Measurements from ENCODE around the gene LGR6. TPM values are rescaled to one million over a fixed set of nuclear protein-coding genes. Genes with fewer than 3 reads are reported as not detected.

LGR6 gene
- total and polyA plus RNA-seq, 2 of the 4 experiments (the other 2 are of a cell fraction): not detected

GRCh38 chr1:202220733-202221132, 27.1 kb downstream of the LGR6 start:
- no peaks in the 10 kb centered on the region; the same call in 1 of the 2 replicates for H3K9me1 ChIP-seq (ENCODE audit: insufficient read depth, low read length)
- H3K4ac ChIP-seq (ENCODE audit: low read depth, low read length): no peak overlapping the region
- H2BK120ac ChIP-seq (ENCODE audit: low read depth, low read length): no peak overlapping the region
- no peaks in the 10 kb centered on the region for H3K9me3 ChIP-seq (ENCODE audit: control insufficient read depth, insufficient read depth, low read length)
- H3K18ac ChIP-seq (ENCODE audit: low read depth, low read length): no peak overlapping the region
- intact Hi-C loops (cut with micrococcal nuclease) (no loop called here), dilution Hi-C loops (cut with HindIII; ENCODE audit: low sequenced_read_pairs, unreplicated experiment) (no loop called here), in situ Hi-C loops (cut with MboI; ENCODE audit: low sequenced_read_pairs) (no loop called here)
- DNase-seq: no peak
- no peak overlapping the region for H3K9ac ChIP-seq (ENCODE audit: low read depth, low read length)
- no peak overlapping the region for H2BK20ac ChIP-seq (ENCODE audit: low read depth, low read length)
- H3K27ac ChIP-seq (ENCODE audit: insufficient read depth, low read length): no peak overlapping the region
- TF ChIP-seq USF2 (IDR thresholded peaks at IDR 0.05; ENCODE audit: low read depth, low read length) (no peak), FOS (IDR thresholded peaks at IDR 0.05; ENCODE audit: low read depth, low read length) (no peak), RCOR1 (IDR thresholded peaks at IDR 0.05; ENCODE audit: insufficient replicate concordance, low read length) (no peak), RFX5 (IDR thresholded peaks at IDR 0.05; ENCODE audit: low read depth, low read length) (no peak), BHLHE40 (IDR thresholded peaks at IDR 0.05; ENCODE audit: low read depth, low read length) (no peak), SMC3 (IDR thresholded peaks at IDR 0.05; ENCODE audit: low read depth, low read length) (no peak), CEBPB (IDR thresholded peaks at IDR 0.05; ENCODE audit: low read depth, low read length) (no peak), POLR2A (IDR thresholded peaks at IDR 0.05; ENCODE audit: low read depth, low read length) (no peak)
- H4K91ac ChIP-seq (ENCODE audit: insufficient read depth, low read depth, low read length): no peak overlapping the region
- H3K14ac ChIP-seq (replicated peaks; ENCODE audit: low read depth, low read length): no peak overlapping the region
- ChIA-PET CTCF (no interaction called here), POLR2A (ENCODE audit: unreplicated experiment) (no interaction called here)
- no peaks in the 10 kb centered on the region; the same call in 1 of the 2 replicates for H4K20me1 ChIP-seq (ENCODE audit: insufficient read depth, low read length)
- no peak overlapping the region for H2AFZ ChIP-seq (replicated peaks; ENCODE audit: low read length, poor library complexity)
- H4K5ac ChIP-seq (ENCODE audit: low read depth, low read length): no peak overlapping the region
- H2AK5ac ChIP-seq (ENCODE audit: low read depth, low read length): no peak overlapping the region
- BruUV-seq (replicated peaks): no TSS peak
- H4K8ac ChIP-seq (ENCODE audit: low read depth in 2 of 2, low read length in 2 of 2): no peak overlapping the region
- no peak overlapping the region for H3K4me3 ChIP-seq (ENCODE audit: insufficient read depth, low read depth, low read length)
- no peak overlapping the region for H2BK15ac ChIP-seq (ENCODE audit: low read depth, low read length)
- WGBS, 2 experiments (ENCODE audit: extremely low coverage in 2 of 2, insufficient read length in 1 of 2): no CpG with 5 or more reads among the region's 2 CpGs
- peaks cover 77% of the 10 kb centered on the region for H3K27me3 ChIP-seq (ENCODE audit: control insufficient read depth, insufficient read depth, low read length)
- H3K36me3 ChIP-seq (ENCODE audit: control insufficient read depth, insufficient read depth, low read length): no peaks in the 10 kb centered on the region
- H3K4me1 ChIP-seq (ENCODE audit: control insufficient read depth, insufficient read depth, low read length): no peaks in the 10 kb centered on the region
- no peak overlapping the region for H2AK9ac ChIP-seq (replicated peaks; ENCODE audit: low read depth, low read length, poor library complexity)
- no peak overlapping the region for H3K4me2 ChIP-seq (ENCODE audit: low read depth, low read length)
- H3K23ac ChIP-seq (ENCODE audit: low read depth, low read length): no peak overlapping the region
- ATAC-seq (ENCODE audit: low read depth): no peak
- no peak overlapping the region for H2BK5ac ChIP-seq (ENCODE audit: low read depth, low read length, poor library complexity, severe bottlenecking)
- H3K56ac ChIP-seq (ENCODE audit: extremely low read depth, insufficient read depth, low read length): no peak overlapping the region
- no peaks in the 10 kb centered on the region for H3K79me1 ChIP-seq (ENCODE audit: low read depth in 1 of 2, low read length in 2 of 2)
